D341Med (cell line): ENCODE results near the gene CCDC38.
"Not testable (repeated sequence)": the region's sequence is repeated elsewhere in the genome, so short reads cannot be mapped to it uniquely, and the experiment has no call there.

Source experiments
- DNase-seq: peaks from one replicate; pipeline ENCODE4 v3.0.0; 2012; ENCODE audit warnings: low spot score

The CCDC38 gene

GRCh38 chr12:95882080-95882479 lies 60.3 kb downstream of the CCDC38 start:
- no peak for DNase-seq

- DNase-seq = no peak
Measured at GRCh38 chr12:95881331-95881955, 61.0 kb downstream of the CCDC38 start.

- DNase-seq = no peak
Measured at GRCh38 chr12:95880895-95881294, 61.5 kb downstream of the CCDC38 start.

- DNase-seq = no peak
Measured at GRCh38 chr12:95877622-95878021, 64.8 kb downstream of the CCDC38 start.

GRCh38 chr12:95874452-95874851 lies 68.0 kb downstream of the CCDC38 start:
- DNase-seq = no peak

- no peak for DNase-seq
Measured at GRCh38 chr12:95870897-95871296, 71.5 kb downstream of the CCDC38 start.

GRCh38 chr12:95863337-95863736 lies 79.1 kb downstream of the CCDC38 start:
- DNase-seq = no peak

- no peak for DNase-seq
Measured at GRCh38 chr12:95862038-95862437, 80.4 kb downstream of the CCDC38 start.

GRCh38 chr12:95859947-95860850 lies 82.2 kb downstream of the CCDC38 start:
- DNase-seq = no peak

- DNase-seq = peak; percentile 39
Measured at GRCh38 chr12:95859344-95859816, 83.0 kb downstream of the CCDC38 start.

GRCh38 chr12:95858451-95859343 lies 83.7 kb downstream of the CCDC38 start, which contains the start of gene SNRPF:
Gene SNRPF (plus strand): TSS chr12:95858952. CDS start chr12:95859074, 122 bp downstream.
- DNase-seq = peak; percentile 99

GRCh38 chr12:95857799-95858198 lies 84.6 kb downstream of the CCDC38 start:
- DNase-seq = no peak

GRCh38 chr12:95857156-95857555 lies 85.3 kb downstream of the CCDC38 start:
- no peak for DNase-seq

- DNase-seq = no peak
Measured at GRCh38 chr12:95852133-95852532, 90.3 kb downstream of the CCDC38 start.

- DNase-seq = no peak
Measured at GRCh38 chr12:95851606-95852005, 90.8 kb downstream of the CCDC38 start.

GRCh38 chr12:95848575-95849388 lies 93.6 kb downstream of the CCDC38 start:
- DNase-seq = no peak

GRCh38 chr12:95842426-95842825 lies 100.0 kb downstream of the CCDC38 start:
- DNase-seq = not testable (repeated sequence)

GRCh38 chr12:95838125-95838524 lies 104.3 kb downstream of the CCDC38 start:
- no peak for DNase-seq

GRCh38 chr12:95837240-95838038 lies 105.0 kb downstream of the CCDC38 start:
- DNase-seq = no peak

- no peak for DNase-seq
Measured at GRCh38 chr12:95836630-95837239, 105.7 kb downstream of the CCDC38 start.
